Sciatic nerve (tissue), 2 donors: Measurements from ENCODE around the gene LNPEP. TPM values are rescaled to one million over a fixed set of nuclear protein-coding genes. Genes with fewer than 3 reads are reported as not detected.
A peak's percentile ranks its signal among the peaks of the same experiment; 100 is the strongest.
"Not testable (repeated sequence)": the region's sequence is repeated elsewhere in the genome, so short reads cannot be mapped to it uniquely, and the experiment has no call there.

Experiments
- ATAC-seq: fragments of 200-7000 bp; cut with Tn5 transposase; one replicate; pipeline ENCODE4 v1.9.1; 2020; ENCODE audit warnings: mild to moderate bottlenecking, moderate library complexity
- DNase-seq: peaks from one replicate; pipeline ENCODE4 v3.0.0-alpha.2; 2020; ENCODE audit warnings: low spot score
- intact Hi-C: fragments of 100-400 bp; cut with DNase I; formaldehyde crosslinking; loops from one replicate; pipeline ENCODE4 v1.14.2; 2022
- total RNA-seq: library from RNA; stranded (reverse); fragmentation: NEBNext Ultra II Directional; extraction: Animal tissue kit (Norgen Biotek cat#: 25700); gene quantifications from one replicate; pipeline ENCODE4 v1.2.1, GENCODE V29; 2021
- donor health status: DM: no; HTN: no; CAD: no.
- donor health status: DM: no; HTN: no; CAD: no.

Gene LNPEP
- total RNA-seq, 1 donor from 2014 or later = 43.1 TPM

- DNase-seq = no peak
- no peak for ATAC-seq
- intact Hi-C loops = no loop called here
These were observed 8.9 kb upstream of the LNPEP start for GRCh38 chr5:96927008-96927407.

DNA sequence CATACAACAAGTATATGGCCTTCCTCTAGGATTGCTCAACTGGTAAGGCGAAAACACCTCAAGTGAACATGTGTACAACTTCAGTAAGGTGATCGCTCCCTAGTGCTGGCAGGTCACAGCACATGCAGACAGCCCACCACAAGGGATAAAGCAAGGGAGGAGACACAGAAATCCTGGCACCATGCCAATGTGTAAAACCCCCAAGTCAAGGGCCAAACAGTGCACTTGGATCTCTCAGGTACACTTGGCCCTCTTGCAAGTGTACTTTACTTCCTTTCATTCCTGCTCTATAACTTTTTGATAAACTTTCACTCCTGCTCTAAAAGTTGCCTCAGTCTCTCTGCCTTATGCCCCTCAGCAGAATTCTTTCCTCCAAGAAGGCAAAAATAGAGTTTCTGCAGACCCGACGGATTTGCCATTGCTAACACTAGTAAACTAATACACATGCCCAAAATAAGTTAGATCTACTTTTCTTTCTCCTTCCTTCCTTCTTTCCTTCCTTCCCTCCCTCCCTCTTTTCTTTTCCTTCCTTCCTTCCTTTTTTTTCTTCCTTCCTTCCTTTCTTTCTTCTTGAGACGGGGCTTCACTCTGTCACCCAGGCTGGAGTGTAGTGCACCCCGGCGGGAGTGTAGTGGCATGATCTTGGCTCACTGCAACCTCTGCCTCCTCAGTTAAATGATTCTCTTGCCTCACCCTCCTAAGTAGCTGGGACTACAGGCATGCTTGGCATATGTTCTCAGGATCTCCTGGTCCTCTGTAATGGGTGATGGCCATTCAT is 6.8 kb upstream of the LNPEP start:
- intact Hi-C loops = no loop called here
- ATAC-seq = no peak
- DNase-seq = no peak

DNA sequence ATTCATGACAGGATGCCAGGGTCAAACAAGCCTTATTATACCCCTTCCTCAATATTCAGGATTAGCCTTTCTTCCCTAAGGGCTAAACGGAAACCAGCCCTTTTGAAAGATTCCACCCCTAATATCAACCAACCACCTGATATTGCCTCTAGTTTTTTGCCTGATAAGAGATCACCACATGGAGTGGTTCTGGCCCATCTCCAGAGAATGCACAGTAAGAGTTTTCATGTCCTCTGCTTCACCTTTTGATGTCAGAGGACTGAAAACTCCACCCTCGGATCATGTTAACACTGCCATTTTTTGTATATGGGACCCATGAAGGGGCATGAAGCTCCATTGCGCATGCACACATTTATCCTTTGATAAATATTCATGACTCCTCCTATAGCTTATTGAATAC is 5.8 kb upstream of the LNPEP start:
- ATAC-seq = no peak
- no peak for DNase-seq
- intact Hi-C loops = no loop called here

DNA sequence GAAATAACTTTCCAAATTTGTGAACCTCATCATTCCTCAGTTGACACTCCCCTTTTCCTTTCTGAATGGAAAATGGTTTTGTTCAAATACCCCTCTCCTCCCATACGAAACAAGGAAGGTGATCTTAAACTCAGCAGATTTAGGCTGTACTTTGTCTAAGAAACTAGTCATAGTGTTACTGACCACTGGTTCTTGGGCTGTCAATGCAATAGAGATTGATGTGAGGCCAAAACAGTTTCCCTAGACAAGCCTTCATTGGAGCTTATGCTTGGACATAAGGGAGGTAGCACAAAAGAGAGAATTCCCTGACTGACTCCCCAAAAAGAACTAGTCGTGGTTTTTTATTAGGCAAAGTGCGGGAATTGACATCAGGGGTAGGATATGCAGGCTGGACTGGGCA is 5.3 kb upstream of the LNPEP start:
- intact Hi-C loops = no loop called here
- DNase-seq = no peak
- ATAC-seq = no peak

DNA sequence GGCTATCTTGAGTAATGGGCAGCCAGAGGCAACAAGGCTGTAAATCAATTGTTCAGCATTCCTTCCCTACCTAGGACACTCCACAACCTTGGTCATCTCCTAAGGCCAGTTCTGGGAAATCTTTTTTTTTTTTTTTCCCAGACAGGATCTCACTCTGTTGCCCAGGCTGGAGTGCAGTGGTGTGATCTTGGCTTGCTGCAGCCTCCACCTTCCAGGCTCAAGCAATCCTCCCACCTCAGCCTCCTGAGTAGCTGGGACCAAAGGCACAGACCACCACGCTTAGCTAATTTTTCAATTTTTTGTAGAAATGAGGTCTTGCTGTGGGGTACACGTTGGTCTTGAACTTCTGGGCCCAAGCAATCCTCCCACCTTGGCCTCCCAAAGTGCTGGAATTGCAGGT is 4.8 kb upstream of the LNPEP start:
- DNase-seq, ATAC-seq, intact Hi-C loops: not testable (repeated sequence)

DNA sequence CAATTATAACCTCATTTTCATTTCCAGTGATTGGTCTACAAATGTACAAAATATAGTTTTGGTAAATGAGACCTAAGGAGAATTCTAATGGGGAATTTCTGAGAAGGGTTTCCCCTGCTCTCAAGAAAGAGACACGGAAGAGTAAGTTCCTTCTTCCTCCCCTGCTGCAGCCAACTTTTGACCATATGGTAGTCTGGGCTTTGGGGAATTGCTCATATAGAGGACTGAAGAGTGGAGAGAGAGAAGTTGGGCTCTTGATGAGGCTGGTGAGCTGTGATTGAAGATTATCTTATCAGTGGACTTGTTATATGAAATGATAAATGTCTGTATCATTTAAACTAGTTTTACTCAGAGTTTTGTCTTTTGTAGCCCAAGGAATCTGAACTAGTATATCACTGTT is 4.3 kb upstream of the LNPEP start:
- no peak for ATAC-seq
- intact Hi-C loops = no loop called here

GRCh38 chr5:96932026-96932425 is 3.9 kb upstream of the LNPEP start:
- intact Hi-C loops = no loop called here
- DNase-seq (no peak), ATAC-seq (no peak)

More for the DNA sequence above, 4.3 kb upstream of the LNPEP start:
- DNase-seq = no peak

- no peak for ATAC-seq
- intact Hi-C loops = no loop called here
- DNase-seq = no peak
These were observed 1.8 kb upstream of the LNPEP start for GRCh38 chr5:96933764-96934707.

DNA sequence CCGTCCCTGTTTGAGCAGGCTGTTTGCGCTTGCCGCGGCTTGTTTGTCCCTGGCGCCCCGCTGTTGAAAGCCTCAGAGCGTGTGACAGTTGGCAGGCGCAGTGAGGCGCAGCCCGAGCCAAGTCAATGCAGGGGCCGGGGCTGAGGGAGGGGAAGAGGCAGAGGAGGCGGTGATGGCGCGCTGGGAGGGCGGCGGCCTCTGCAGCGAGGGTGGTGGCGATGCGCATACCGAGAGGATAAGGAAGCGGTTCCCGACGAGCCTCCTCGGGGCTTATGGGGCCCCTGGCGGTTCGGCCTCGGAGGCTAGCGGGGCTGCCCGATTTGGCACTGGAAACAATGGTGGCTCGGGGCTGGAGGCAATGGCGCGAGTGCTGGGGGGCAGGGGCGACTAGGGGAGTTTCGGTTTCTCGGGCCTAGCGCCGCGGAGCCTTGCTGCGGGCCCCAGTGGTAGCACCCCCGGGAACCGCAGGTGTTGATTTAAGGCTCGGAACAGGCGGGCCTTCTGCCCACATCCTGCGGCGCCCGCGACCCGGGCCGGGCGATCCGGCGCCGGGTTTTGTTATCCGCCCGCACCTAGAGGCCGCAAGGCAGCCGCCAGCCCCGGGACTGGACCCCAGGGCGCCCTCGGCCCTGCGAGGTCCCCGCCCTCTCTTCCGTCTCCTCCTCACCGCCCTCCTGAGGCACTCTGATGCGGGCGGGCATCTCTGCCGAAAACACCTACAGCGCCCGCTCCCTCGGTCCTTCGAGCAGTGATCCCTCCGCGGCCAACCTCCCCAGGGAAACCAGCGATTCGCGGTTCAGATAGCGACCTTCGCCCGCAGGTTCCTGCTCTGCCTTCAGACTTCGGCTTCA is 947 bp upstream of the LNPEP start:
- DNase-seq (peak; percentile 92), ATAC-seq (peak; percentile 92)
- intact Hi-C loops = no loop called here

DNA sequence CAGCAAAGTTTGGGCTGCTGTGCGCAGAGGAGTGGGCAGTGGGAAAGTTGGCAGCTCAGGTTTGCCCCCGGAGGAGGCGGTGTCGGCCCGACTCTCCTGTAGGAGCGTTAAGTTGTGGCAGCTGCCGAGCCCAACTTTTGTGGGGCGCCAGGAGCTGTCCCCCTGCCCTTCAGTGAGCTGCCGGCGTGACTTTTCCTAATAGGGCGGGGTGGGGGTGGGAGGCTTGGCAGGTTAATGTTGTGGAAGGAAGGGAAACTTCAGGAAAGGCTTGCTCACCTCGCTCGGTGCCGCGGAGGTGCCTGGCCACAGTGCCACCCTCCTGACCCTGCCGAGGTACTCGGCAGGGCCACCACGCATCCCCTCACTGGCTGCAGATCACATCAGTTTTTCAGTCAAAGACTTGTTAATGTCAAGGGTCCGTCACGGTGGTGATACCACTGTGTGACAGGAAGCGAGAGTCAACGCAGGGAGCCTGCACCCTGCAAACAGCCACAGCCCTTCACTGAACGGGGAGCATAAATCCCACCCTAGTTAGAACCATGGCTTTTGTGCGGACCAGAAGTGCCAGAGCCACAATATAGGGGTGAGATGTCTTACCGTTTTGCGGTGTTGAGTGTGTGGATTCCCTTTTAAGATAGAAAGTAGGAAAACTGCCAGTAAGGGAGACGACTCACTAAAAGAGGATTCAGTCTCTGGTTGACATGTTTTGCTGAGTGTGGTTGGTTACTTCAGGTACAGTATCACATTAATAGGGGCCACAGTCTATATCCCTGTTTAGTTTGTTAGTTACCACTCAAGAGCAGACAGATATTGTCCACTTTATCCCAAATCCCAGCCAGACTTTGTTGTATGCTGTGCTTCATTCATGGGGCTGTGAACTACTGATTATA is 796 bp downstream of the LNPEP start:
- intact Hi-C loops = no loop called here
- DNase-seq (peak; percentile 68), ATAC-seq (no peak)

GRCh38 chr5:96940586-96940985 is 4.7 kb downstream of the LNPEP start:
- DNase-seq (no peak), ATAC-seq (no peak)
- intact Hi-C loops = no loop called here

DNA sequence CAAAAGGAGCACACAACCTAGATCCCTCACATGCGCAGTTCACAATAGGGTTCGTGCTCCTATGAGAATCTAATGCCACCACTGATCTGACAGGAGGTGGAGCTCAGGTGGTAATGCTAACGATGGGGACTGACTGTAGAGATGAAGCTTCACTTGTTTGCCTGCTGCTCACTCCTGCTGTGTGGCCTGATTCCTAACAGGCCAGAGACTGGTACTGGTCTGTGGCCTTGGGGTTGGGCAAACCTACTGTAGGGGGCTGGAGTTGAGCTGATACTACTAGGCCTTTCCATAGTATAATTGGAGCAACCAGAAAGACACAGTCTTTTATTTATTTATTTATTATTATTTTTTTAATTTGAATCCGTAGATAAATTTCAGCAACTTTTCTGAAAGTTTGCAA is 5.3 kb downstream of the LNPEP start:
- no peak for ATAC-seq
- DNase-seq = no peak
- intact Hi-C loops = no loop called here

DNA sequence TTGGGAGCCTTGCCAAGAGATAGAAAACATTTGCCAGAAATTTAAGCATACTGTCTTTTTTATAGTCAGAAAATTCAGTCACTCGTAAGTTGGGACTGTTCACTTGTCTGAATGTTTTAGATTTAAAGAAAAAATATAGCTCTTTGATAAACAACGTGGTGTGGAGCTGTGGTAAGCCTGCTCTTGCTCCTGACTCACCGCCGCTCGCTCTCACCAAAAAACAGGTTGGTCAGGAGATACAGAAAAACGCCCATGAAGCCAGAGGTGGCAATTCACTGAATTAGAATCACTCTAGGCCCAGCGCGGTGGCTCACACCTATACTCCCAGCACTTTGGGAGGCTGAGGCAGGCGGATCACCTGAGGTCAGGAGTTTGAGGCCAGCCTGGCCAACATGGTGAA is 6.2 kb downstream of the LNPEP start:
- intact Hi-C loops = no loop called here
- no peak for DNase-seq
- no peak for ATAC-seq

DNA sequence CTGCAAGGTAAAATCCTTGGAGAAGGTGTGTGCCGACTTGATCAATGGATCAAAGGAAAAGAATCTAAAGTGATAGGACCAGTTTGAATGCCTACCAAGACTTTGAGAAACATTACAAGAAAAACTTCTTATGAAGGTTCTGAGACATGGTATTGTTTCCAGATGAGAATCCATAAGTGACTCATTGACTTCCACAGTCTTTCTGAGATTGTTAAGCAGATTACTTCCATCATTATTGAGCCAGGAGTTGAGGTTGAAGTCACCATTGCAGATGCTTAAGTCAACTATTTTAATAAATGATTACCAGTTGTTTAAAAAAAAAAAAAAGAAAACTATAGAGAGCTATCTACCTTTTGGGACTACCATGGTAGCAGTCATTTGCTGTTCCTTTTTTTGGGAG is 7.0 kb downstream of the LNPEP start:
- ATAC-seq = no peak
- DNase-seq = no peak
- intact Hi-C loops = no loop called here

DNA sequence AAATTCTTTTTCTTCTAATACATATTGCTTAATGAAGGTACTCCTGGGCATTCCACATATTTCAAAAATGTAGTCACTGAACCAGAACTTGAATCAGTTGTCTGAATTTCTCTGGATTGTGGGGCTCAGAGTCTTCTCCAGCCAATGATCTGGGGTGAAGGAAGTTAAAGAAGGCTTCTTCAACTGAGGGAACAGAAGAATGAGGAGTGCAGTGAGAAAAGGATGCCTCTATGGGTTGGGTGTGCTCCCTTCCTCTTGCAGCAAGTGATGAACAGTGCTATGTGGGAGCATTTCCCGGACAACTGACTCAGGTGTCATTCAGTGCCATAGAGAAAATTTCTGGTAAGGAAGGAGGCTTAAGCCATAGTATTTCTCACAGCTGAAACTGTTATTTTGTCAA is 7.9 kb downstream of the LNPEP start:
- ATAC-seq = no peak
- DNase-seq = no peak
- intact Hi-C loops = no loop called here

DNA sequence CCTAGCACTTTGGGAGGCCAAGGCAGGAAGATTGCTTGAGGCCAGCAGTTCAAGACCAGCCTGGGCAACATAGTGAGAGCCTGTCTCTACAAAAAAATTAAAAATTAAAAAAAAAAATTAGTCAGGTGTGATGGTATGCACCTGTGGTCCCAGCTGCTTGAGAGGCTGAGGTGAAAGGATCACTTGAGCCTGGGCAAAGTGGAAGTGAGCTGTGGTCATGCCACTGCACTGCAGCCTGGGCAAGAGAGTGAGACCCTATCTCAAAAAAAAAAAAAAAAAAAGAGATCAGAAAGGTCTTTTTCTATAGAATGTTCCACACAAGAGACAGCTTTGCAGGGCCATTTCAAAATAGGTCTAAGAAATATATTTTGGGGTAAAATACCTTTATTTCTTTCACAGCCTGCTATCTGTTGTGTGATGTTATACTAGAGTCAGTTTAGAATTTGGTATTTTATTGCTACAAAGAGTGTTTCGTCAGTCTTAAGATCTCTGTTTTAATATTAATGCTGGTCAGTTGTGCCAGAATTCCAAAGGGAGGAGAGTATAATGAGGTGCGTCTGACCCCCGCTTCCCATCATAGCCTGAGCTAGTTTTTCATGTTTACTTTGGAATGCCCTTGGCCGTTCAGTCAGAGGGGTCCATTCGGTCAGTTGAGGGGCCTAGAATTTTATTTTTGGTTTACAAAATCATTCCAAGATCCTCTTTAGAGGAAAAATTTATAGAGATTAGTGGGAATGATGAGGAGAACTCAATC is 9.4 kb downstream of the LNPEP start:
- ATAC-seq = no peak
- no peak for DNase-seq
- intact Hi-C loops = no loop called here

DNA sequence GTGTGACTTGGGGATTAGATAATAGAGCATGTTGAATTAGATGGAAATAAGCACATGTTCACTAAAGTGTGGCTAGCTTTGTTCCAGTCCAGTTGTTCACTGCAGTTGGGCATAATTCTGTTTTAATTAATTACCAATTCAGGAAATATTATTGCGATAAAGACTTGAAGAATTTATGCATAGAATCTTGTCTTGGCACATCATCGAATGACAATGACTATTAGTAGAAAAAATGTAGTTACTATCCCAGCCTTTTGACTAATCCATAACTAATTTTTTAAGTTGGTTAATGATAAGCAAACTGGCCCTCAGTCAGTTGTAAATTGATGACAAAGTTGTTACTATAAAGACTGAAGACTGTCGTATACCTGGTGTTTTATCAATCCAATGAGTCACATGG is 10.5 kb downstream of the LNPEP start:
- no peak for DNase-seq
- intact Hi-C loops = no loop called here
- no peak for ATAC-seq
